HepG2 (cell line): ENCODE results near the gene COQ8A. TPM values are rescaled to one million over a fixed set of nuclear protein-coding genes. Genes with fewer than 3 reads are reported as not detected.

Experiments used
- AGO2 ChIP-seq: fragments of 200-400 bp; formaldehyde crosslinking; optimal IDR thresholded peaks from 2 replicates; pipeline ENCODE3; 2017; ENCODE audit warnings: mild to moderate bottlenecking, low read depth, low read length, moderate library complexity
- CREM ChIP-seq, 2 experiments: sonication (generic) in 1 of 2; formaldehyde crosslinking in 1 of 2; IDR thresholded peaks; 2 replicates each; pipeline versions ENCODE4 v1.4.0 to v1.6.1; 2016 to 2020; ENCODE audit warnings: antibody characterized with exemption in 1 of 2, mild to moderate bottlenecking in 1 of 2, missing genetic modification reagents in 1 of 2
- GATAD2A ChIP-seq: IDR thresholded peaks from 2 replicates; pipeline ENCODE4 v1.6.1; 2016
- GZF1 ChIP-seq: sonication (generic); formaldehyde crosslinking; IDR thresholded peaks from 2 replicates; pipeline ENCODE4 v1.5.1; 2020; ENCODE audit warnings: mild to moderate bottlenecking, missing genetic modification reagents
- HDAC2 ChIP-seq: sonication (generic); formaldehyde crosslinking; IDR thresholded peaks from 2 replicates; pipeline ENCODE4 v1.4.0; 2020; ENCODE audit warnings: missing genetic modification reagents
- HMGXB4 ChIP-seq, 2 experiments: sonication (generic) in 1 of 2; formaldehyde crosslinking in 1 of 2; IDR thresholded peaks; 2 replicates each; pipeline versions ENCODE4 v1.4.0 to v1.6.1; 2018 to 2020; ENCODE audit warnings: missing genetic modification reagents in 2 of 2, borderline replicate concordance in 1 of 2, low read depth in 1 of 2, mild to moderate bottlenecking in 1 of 2, missing biosample characterization in 1 of 2
- HOXD1 ChIP-seq: sonication (generic); formaldehyde crosslinking; IDR thresholded peaks from 2 replicates; pipeline ENCODE4 v1.5.0; 2020; ENCODE audit warnings: missing genetic modification reagents
- MAFG ChIP-seq: sonication (generic); formaldehyde crosslinking; IDR thresholded peaks from 2 replicates; pipeline ENCODE4 v1.5.1; 2020; ENCODE audit warnings: mild to moderate bottlenecking, missing genetic modification reagents
- NFAT5 ChIP-seq: sonication (generic); formaldehyde crosslinking; IDR thresholded peaks from 2 replicates; pipeline ENCODE4 v1.4.0; 2020; ENCODE audit warnings: missing genetic modification reagents
- POLR2A ChIP-seq, 2 experiments: IDR thresholded peaks; 2 replicates each; pipeline ENCODE4 v1.6.1; 2011; ENCODE audit warnings: low read depth in 2 of 2, low read length in 2 of 2, mild to moderate bottlenecking in 1 of 2, moderate library complexity in 1 of 2; ENCODE audit not compliant: insufficient read depth in 1 of 2
- RCOR2 ChIP-seq: IDR thresholded peaks from 2 replicates; pipeline ENCODE4 v1.6.1; 2016; ENCODE audit warnings: missing biosample characterization, missing genetic modification reagents
- RELA ChIP-seq: sonication (generic); formaldehyde crosslinking; IDR thresholded peaks from 2 replicates; pipeline ENCODE4 v1.4.0; 2020; ENCODE audit warnings: missing genetic modification reagents
- RORA ChIP-seq: sonication (generic); formaldehyde crosslinking; IDR thresholded peaks from 2 replicates; pipeline ENCODE4 v1.5.0; 2020; ENCODE audit warnings: mild to moderate bottlenecking, missing genetic modification reagents, moderate library complexity
- TFAP4 ChIP-seq: sonication (generic); IDR thresholded peaks from 2 replicates; pipeline ENCODE4 v1.6.1; 2016; ENCODE audit warnings: low read depth, borderline replicate concordance
- THAP11 ChIP-seq: IDR thresholded peaks from 2 replicates; pipeline ENCODE4 v1.6.1; 2016; ENCODE audit warnings: missing biosample characterization, missing genetic modification reagents
- ZIK1 ChIP-seq: sonication (generic); formaldehyde crosslinking; IDR thresholded peaks from 2 replicates; pipeline ENCODE4 v1.5.0; 2020; ENCODE audit warnings: mild to moderate bottlenecking, low read depth, missing genetic modification reagents, borderline replicate concordance
- ZNF101 ChIP-seq: sonication (generic); formaldehyde crosslinking; IDR thresholded peaks from 2 replicates; pipeline ENCODE4 v1.4.0; 2020; ENCODE audit warnings: mild to moderate bottlenecking, low read depth, missing genetic modification reagents, borderline replicate concordance
- ZNF124 ChIP-seq: sonication (generic); formaldehyde crosslinking; IDR thresholded peaks from 2 replicates; pipeline ENCODE4 v1.4.0; 2020; ENCODE audit warnings: missing genetic modification reagents
- ZNF225 ChIP-seq: sonication (generic); formaldehyde crosslinking; IDR thresholded peaks from 2 replicates; pipeline ENCODE4 v1.4.0; 2020; ENCODE audit warnings: mild to moderate bottlenecking, missing genetic modification reagents
- ZNF331 ChIP-seq: sonication (generic); formaldehyde crosslinking; IDR thresholded peaks from 2 replicates; pipeline ENCODE4 v1.4.0; 2020; ENCODE audit warnings: missing genetic modification reagents
- ZNF501 ChIP-seq: sonication (generic); formaldehyde crosslinking; IDR thresholded peaks from 2 replicates; pipeline ENCODE4 v1.5.1; 2020; ENCODE audit warnings: mild to moderate bottlenecking, moderate library complexity, missing genetic modification reagents
- ZNF598 ChIP-seq: sonication (generic); formaldehyde crosslinking; IDR thresholded peaks from 2 replicates; pipeline ENCODE4 v1.5.1; 2020; ENCODE audit warnings: mild to moderate bottlenecking, missing genetic modification reagents, borderline replicate concordance
- ZNF674 ChIP-seq: sonication (generic); formaldehyde crosslinking; IDR thresholded peaks from 2 replicates; pipeline ENCODE4 v1.5.0; 2020; ENCODE audit warnings: low read depth, mild to moderate bottlenecking, missing genetic modification reagents
- ZNF841 ChIP-seq: sonication (generic); formaldehyde crosslinking; IDR thresholded peaks from 2 replicates; pipeline ENCODE4 v1.8.1; 2023; ENCODE audit warnings: missing genetic modification reagents, borderline replicate concordance
- polyA plus RNA-seq, 8 experiments: library from polyadenylated mRNA; depleted of rRNA in 3 of 8; stranded (reverse) in 7 of 8; unstranded in 1 of 8; fragments of >200 nt; fragmentation: Illumina TruSeq in 4 of 8; extraction: Trizol in 4 of 8; gene quantifications; 2 replicates each; pipeline versions ENCODE4 v1.2.1 to v1.2.3, GENCODE V29; 2011 to 2016; ENCODE audit warnings: low read depth in 4 of 8, missing spikeins in 1 of 8, mixed read lengths in 1 of 8; ENCODE audit not compliant: insufficient read depth in 1 of 8
- total RNA-seq, 5 experiments: library from RNA; depleted of rRNA; stranded (reverse); fragments of >200 nt; fragmentation: Illumina TruSeq; extraction: Trizol; gene quantifications; 2 replicates each; pipeline ENCODE4 v1.2.3, GENCODE V29; 2016; ENCODE audit warnings: low read depth in 1 of 5

Gene COQ8A
- total and polyA plus RNA-seq, 2 of the 13 experiments (the other 11 are each of a cell fraction or from before 2014, with no cell fraction given) = 60.4 to 88.7 TPM

GRCh38 chr1:226912587-226913176 is 27.4 kb upstream of the COQ8A start (continued):
- TF ChIP-seq ZNF841 (no peak), HDAC2 (peak; percentile 53; the same call in 1 of the 2 replicates), ZIK1 (CRISPR knock-in tag) (no peak), GATAD2A (CRISPR knock-in tag) (peak; percentile 67), ZNF501 (CRISPR knock-in tag) (0 out of 2 replicates have a peak, but pooled peaks have one; percentile 38), AGO2 (no peak), ZNF225 (CRISPR knock-in tag) (no peak), HOXD1 (CRISPR knock-in tag) (no peak), POLR2A (IDR thresholded peaks at IDR 0.05; ENCODE audit: insufficient read depth in 1 of 2, low read depth in 2 of 2, low read length in 2 of 2) (no peak), RORA (CRISPR knock-in tag) (no peak), CREM (IDR thresholded peaks at IDR 0.05) (no peak), CREM (CRISPR knock-in tag; IDR thresholded peaks at IDR 0.05) (no peak), HMGXB4 (CRISPR knock-in tag; IDR thresholded peaks at IDR 0.05; ENCODE audit: borderline replicate concordance in 1 of 2, low read depth in 1 of 2) (peak; percentile 36 to 59; a peak in 1 of 4 replicates), TFAP4 (peak; percentile 71; the same call in 1 of the 2 replicates), RELA (CRISPR knock-in tag) (0 out of 2 replicates have a peak, but pooled peaks have one; percentile 54), ZNF674 (CRISPR knock-in tag) (no peak), ZNF331 (CRISPR knock-in tag) (peak; percentile 40; the same call in 1 of the 2 replicates), GZF1 (CRISPR knock-in tag) (no peak), ZNF124 (no peak), NFAT5 (no peak), MAFG (no peak), THAP11 (0 out of 2 replicates have a peak, but pooled peaks have one; percentile 24), RCOR2 (CRISPR knock-in tag) (no peak), ZNF598 (CRISPR knock-in tag) (no peak), ZNF101 (CRISPR knock-in tag) (no peak)
